ENCODE measurements around the gene CDK3.
"Not testable (repeated sequence)": the region's sequence is repeated elsewhere in the genome, so short reads cannot be mapped to it uniquely, and the experiment has no call there.

Gene CDK3

GRCh38 chr17:76017481-76018339 is 17.1 kb downstream of the CDK3 start:
- no peak for DNase-seq

- DNase-seq, result no peak
These were observed 17.7 kb downstream of the CDK3 start for GRCh38 chr17:76018340-76018680.

DNA sequence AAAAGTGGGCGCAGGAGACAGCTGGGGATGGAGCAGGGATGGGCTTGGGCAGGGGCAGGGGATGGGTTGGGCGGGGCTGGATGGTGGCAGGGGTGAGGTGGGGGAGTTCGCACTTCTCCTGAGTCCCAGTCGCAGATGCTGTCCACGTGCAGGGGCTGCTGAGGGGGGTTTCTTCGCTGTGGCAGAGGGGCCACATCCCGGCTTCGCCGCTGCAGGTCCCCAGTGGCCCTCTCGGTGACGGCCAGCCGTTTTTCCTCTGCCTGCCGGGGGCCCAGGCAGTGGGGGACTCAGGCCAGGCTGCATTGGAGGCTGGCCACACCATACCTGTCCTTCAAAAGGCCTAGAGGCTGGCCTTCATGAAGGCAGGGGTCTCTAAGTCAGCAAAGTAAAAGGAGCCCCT is 18.1 kb downstream of the CDK3 start:
- DNase-seq, result no peak

GRCh38 chr17:76019833-76020467 is 19.3 kb downstream of the CDK3 start:
- no peak for DNase-seq

- DNase-seq, result no peak
These were observed 21.6 kb downstream of the CDK3 start for GRCh38 chr17:76022285-76022684.

DNA sequence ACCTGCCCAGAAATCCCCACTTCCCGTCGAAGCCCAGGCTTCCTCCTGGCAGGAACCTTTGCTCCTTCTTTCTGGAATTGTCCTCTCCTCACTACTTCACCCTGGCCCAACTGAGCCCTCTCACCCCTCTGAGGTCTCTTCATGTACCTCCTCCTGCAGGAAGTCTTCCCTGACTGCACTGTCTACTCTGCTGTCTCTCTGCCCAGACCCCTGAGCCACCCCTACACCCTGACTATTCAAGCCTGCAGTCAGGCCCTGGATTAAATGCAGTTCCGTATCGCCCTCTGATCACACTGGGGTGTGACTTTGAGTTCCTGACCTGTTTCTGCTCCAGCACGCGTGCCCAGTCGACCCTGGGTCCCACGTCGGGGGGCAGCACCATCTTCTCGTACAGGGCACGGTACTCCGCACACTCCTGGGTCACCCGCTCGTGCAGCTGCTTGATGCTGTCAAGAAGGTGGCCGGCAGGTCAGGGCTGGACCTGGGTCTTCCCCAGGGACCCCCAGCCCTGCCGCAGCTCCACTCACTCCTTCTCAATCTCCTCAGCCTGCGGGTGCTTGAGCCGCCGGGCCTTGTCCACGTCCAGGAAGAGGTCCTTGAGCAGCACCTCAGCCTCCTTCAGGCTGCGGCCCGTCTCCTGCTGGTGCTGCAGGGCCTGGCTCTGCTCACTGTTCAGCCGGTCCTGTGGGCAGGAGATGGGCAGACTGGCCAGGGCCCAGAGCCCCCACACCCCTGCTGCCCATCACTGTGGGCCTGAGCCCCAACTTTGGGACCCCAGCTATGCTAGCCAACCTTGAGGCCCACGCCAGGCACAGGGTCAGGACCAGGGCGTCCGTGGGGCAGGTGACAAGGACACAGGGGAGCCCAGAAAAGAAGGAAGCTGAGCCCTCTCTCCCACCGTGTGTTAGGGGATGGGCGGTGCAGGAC is 22.6 kb downstream of the CDK3 start:
- DNase-seq, result no peak

GRCh38 chr17:76023900-76024237 is 23.2 kb downstream of the CDK3 start:
- no peak for DNase-seq

DNA sequence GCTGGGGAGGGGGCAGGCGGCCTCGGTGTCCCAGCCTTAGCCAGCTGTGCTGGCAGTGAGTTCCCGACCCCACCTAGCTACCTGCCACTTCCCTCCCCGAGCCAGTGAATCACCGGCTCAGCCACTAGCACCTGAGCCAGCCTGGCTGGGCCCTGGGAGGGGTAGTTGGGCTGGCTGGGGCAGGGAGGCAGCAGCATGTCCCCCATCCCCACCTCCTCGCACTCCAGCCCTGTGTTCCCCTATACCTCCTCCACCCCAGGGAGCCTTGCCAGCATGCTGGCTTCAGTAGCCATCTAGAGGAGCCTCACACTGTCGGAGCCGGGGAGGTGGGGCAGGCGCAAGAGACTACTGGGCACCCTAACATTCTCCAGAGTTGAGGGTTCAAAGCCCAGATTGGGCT is 23.7 kb downstream of the CDK3 start:
- DNase-seq, result no peak

DNA sequence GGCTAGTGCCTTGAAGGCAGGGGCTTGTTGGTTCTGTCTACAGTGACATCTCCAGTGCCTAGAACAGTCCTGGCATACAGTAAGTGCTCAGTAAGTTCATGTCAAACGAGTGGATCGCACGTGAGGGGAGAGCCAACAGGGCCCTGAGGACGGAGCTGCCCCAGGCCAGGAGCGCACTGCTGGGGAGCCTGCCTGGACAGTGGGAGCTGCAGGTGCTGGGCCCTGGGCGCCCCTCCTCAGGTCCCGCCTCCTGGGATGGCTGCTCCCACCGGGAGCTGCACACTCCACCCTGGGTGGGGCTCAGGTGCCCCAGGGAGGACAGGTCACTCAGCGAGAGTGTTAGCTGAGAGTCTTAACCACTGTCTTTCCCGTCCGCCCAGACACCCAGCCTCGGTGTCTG is 24.6 kb downstream of the CDK3 start:
- DNase-seq, result no peak

GRCh38 chr17:76026714-76027158 is 26.1 kb downstream of the CDK3 start:
- DNase-seq, result no peak

- no peak for DNase-seq
These were observed 26.6 kb downstream of the CDK3 start, which contains the start of gene EVPL for GRCh38 chr17:76027159-76027839. EVPL (minus strand) TSS chr17:76027306; CDS start chr17:76027198, 108 bp downstream.

GRCh38 chr17:76032073-76032779 is 31.6 kb downstream of the CDK3 start:
- DNase-seq, result no peak

- no peak for DNase-seq
These were observed 32.1 kb downstream of the CDK3 start for GRCh38 chr17:76032780-76033108.

DNA sequence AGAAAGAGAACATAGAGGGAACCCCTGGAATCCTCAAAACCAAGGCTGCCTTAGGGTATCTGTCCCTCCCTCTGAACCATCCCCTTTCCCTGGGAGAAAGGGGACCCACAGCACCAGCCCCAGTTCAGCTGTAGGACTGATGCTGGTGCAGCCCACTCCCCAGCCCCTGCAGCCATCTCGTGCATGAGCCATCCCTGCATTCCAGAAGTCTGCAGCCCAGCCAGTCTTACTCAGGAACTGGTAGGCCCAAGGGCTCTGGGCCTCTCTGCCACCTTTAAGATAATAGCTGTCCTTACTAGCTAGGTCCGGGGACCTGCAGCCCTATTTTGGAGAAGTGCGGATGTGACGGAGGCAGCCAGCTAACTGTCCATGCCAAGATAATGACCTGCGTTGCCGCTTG is 32.5 kb downstream of the CDK3 start:
- DNase-seq, result no peak

DNA sequence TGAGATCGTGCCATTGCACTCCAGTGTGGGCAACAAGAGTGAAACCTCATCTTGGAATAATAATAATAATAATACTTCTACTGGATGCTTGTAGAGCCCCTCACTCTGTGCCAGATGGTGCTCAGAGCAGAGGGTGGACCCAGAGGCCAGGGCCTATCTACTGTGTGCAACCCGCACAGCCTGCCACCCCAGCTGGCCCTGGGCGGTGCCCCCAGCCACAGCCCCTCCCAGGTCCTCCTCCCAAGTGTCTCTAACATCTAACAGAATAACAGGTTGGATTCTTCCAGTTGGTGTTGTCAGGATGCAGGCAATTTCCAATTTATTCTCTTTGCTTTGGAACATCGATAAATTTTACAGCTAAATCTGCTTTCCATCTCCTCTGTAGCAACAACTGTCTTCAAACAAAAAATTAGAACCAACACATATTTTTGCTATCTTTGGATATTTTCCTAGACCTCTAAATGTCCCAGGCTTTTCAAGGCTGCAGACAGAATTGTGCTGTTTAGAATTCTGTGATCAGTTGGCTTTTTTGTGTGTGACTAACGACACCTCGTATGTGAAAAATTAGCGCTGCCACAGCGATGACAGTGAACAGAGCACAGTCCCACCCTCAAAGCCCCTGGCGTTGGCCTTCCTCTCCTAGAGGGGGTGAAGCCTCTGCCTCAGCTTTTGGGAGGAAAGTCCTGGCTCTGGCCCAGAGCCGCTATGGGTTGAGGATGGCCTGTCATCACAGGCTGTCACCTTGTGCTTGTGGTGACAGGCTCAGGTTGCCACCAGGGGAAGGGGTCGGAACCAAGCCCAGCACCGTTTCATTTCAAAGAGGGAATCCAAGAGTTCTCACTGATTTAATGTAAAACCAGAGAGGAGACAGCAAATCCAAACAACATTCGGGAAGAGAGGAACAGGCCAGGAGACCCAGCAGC is 34.0 kb downstream of the CDK3 start:
- no peak for DNase-seq

- no peak for DNase-seq
These were observed 36.0 kb downstream of the CDK3 start for GRCh38 chr17:76036497-76037261.

DNA sequence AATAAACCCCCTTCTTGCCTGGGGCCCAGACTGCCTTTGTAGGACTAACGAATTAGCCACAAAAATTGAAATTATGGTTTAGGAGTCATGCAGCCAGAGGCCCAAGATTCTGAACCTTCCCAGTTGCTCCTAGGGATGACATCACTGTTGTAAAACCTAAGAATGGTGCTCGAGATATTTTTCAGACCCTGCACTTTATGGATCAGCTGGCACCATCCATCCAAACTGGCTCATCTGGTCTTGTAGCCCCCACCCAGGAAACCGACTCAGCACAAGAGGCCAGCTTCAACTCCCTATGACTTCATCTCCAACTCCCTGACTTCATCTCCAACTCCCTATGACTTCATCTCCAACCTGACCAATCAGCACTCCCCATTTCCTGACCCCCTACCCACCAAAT is 37.4 kb downstream of the CDK3 start:
- DNase-seq, result no peak

DNA sequence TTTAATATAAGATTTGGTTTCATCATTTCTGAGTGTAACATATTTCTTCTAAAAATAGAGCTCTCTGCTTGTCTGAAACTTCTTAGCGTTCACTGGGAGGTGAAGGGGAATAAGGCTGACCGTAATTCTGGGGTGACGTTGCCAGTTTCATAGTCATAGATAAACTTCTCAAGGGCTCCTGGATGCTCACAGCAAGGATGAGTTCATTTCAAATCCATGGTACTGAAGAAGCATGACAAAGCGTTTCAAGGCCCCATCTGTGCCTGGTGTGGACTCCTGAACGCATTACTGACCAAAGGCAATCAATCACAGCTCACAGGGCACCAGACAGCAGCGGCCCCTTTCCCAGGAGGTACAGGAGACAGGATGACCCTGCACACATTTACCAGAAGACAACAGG is 38.5 kb downstream of the CDK3 start:
- DNase-seq, result no peak

- DNase-seq, result no peak
These were observed 39.7 kb downstream of the CDK3 start for GRCh38 chr17:76040376-76040775.

DNA sequence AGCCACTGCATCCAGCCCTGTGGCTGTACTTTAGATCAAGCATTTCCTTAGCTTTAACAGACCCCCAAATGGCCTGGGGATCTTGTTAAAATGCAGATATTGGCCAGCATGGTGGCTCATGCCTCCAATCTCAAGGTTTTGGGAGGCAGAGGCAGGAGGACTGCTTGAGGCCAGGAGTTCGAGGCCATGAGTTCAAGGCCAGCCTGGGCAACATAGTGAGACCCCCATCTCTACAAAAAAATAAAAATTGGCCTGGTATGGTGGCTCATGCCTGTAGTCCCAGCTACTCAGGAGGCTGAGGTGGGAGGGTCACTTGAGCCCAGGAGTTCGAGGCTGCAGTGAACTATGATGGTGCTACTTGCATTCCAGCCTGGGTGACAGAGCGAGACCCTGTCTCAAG is 42.2 kb downstream of the CDK3 start:
- DNase-seq, result not testable (repeated sequence)
